WTC11 (cell line): ENCODE measurements around the gene BABAM2. TPM values are rescaled to one million over a fixed set of nuclear protein-coding genes. Genes with fewer than 3 reads are reported as not detected.

ENCODE experiments used
- ATAC-seq: fragments of 200-7000 bp; cut with Tn5 transposase; 2 replicates; pipeline ENCODE4 v1.10.0; 2021; ENCODE audit warnings: mild to moderate bottlenecking, moderate library complexity
- CTCF ChIA-PET: fragments of 300-600 bp; sonication (Branson Sonifier 250); formaldehyde crosslinking; loops from one replicate; lab custom pipeline; 2021; ENCODE audit warnings: antibody characterized with exemption; lab: Charles Lee
- POLR2A ChIA-PET: fragments of 350-600 bp; sonication (Branson Sonifier 250); formaldehyde crosslinking; loops from one replicate; lab custom pipeline; 2021; ENCODE audit warnings: antibody characterized with exemption; lab: Charles Lee
- DNase-seq: peaks from one replicate; pipeline ENCODE4 v3.0.0; 2021; ENCODE audit warnings: low spot score
- H3K27ac Mint-ChIP-seq: 2 replicates; pipeline ENCODE4 v1.8.0; 2021; ENCODE audit warnings: mixed read lengths
- H3K27me3 Mint-ChIP-seq: 2 replicates; pipeline ENCODE4 v1.8.0; 2021; ENCODE audit warnings: low read depth, mild to moderate bottlenecking, moderate library complexity, mixed read lengths
- H3K36me3 Mint-ChIP-seq: 2 replicates; pipeline ENCODE4 v1.8.0; 2021; ENCODE audit warnings: mixed read lengths
- H3K4me1 Mint-ChIP-seq: 2 replicates; pipeline ENCODE4 v1.8.0; 2022; ENCODE audit warnings: mixed read lengths
- H3K4me3 Mint-ChIP-seq: 2 replicates; pipeline ENCODE4 v1.8.0; 2021; ENCODE audit warnings: mild to moderate bottlenecking, moderate library complexity, mixed read lengths
- H3K9me3 Mint-ChIP-seq: 2 replicates; pipeline ENCODE4 v1.8.0; 2021; ENCODE audit warnings: mixed read lengths
- AFF4 ChIP-seq: sonication (generic); formaldehyde crosslinking; IDR thresholded peaks from 2 replicates; pipeline ENCODE4 v1.8.1; 2023; ENCODE audit warnings: mild to moderate bottlenecking, missing genetic modification reagents, borderline replicate concordance
- ATF3 ChIP-seq: sonication (generic); formaldehyde crosslinking; conservative IDR thresholded peaks from 2 replicates; pipeline ENCODE4 v1.8.1; 2022; ENCODE audit warnings: mild to moderate bottlenecking, missing genetic modification reagents
- CBFB ChIP-seq: sonication (generic); formaldehyde crosslinking; IDR thresholded peaks from 2 replicates; pipeline ENCODE4 v1.8.1; 2022; ENCODE audit warnings: mild to moderate bottlenecking, low read depth, missing genetic modification reagents
- CTCF ChIP-seq: fragments of 200-600 bp; IDR thresholded peaks from 2 replicates; pipeline ENCODE4 v1.8.0; 2022; ENCODE audit warnings: antibody characterized with exemption
- FOXK1 ChIP-seq: sonication (generic); formaldehyde crosslinking; IDR thresholded peaks from 2 replicates; pipeline ENCODE4 v1.8.0; 2022; ENCODE audit warnings: mild to moderate bottlenecking, moderate library complexity, missing genetic modification reagents
- FOXP4 ChIP-seq: sonication (generic); formaldehyde crosslinking; IDR thresholded peaks from 2 replicates; pipeline ENCODE4 v1.8.0; 2022; ENCODE audit warnings: mild to moderate bottlenecking, missing genetic modification reagents
- GTF2I ChIP-seq: fragments of 250-450 bp; sonication (Bioruptor Pico); conservative IDR thresholded peaks from 2 replicates; pipeline ENCODE4 v1.4.0; 2021; ENCODE audit warnings: mild to moderate bottlenecking
- JUN ChIP-seq: sonication (generic); formaldehyde crosslinking; IDR thresholded peaks from 2 replicates; pipeline ENCODE4 v1.8.0; 2023; ENCODE audit warnings: mild to moderate bottlenecking, missing genetic modification reagents
- MXD4 ChIP-seq: fragments of 250-450 bp; sonication (Bioruptor Pico); IDR thresholded peaks from 2 replicates; pipeline ENCODE4 v1.8.0; 2021; ENCODE audit warnings: mild to moderate bottlenecking, moderate library complexity, borderline replicate concordance
- NFE2L1 ChIP-seq: sonication (generic); formaldehyde crosslinking; IDR thresholded peaks from 2 replicates; pipeline ENCODE4 v1.8.1; 2023; ENCODE audit warnings: missing genetic modification reagents
- NR1H2 ChIP-seq: sonication (generic); formaldehyde crosslinking; IDR thresholded peaks from 2 replicates; pipeline ENCODE4 v1.9.0; 2021; ENCODE audit warnings: mild to moderate bottlenecking, moderate library complexity, missing genetic modification reagents
- PRRX2 ChIP-seq: fragments of 250-450 bp; sonication (Bioruptor Pico); IDR thresholded peaks from 2 replicates; pipeline ENCODE4 v1.8.0; 2021; ENCODE audit warnings: mild to moderate bottlenecking
- RORB ChIP-seq: fragments of 250-450 bp; sonication (Bioruptor Pico); IDR thresholded peaks from 2 replicates; pipeline ENCODE4 v1.9.0; 2021; ENCODE audit warnings: mild to moderate bottlenecking
- TCF7 ChIP-seq: sonication (generic); formaldehyde crosslinking; IDR thresholded peaks from 2 replicates; pipeline ENCODE4 v1.8.0; 2022; ENCODE audit warnings: mild to moderate bottlenecking, low read depth, missing genetic modification reagents, moderate library complexity
- TEAD4 ChIP-seq: sonication (generic); formaldehyde crosslinking; IDR thresholded peaks from 2 replicates; pipeline ENCODE4 v1.8.0; 2022; ENCODE audit warnings: mild to moderate bottlenecking, missing genetic modification reagents
- TP53 ChIP-seq: sonication (generic); formaldehyde crosslinking; IDR thresholded peaks from 2 replicates; pipeline ENCODE4 v1.8.1; 2023; ENCODE audit warnings: mild to moderate bottlenecking, missing genetic modification reagents
- USF2 ChIP-seq: sonication (generic); formaldehyde crosslinking; IDR thresholded peaks from 2 replicates; pipeline ENCODE4 v1.8.1; 2023; ENCODE audit warnings: mild to moderate bottlenecking, missing genetic modification reagents, moderate library complexity
- ZNF121 ChIP-seq: sonication (generic); formaldehyde crosslinking; IDR thresholded peaks from 2 replicates; pipeline ENCODE4 v1.8.0; 2023; ENCODE audit warnings: missing genetic modification reagents
- ZNF219 ChIP-seq: sonication (generic); formaldehyde crosslinking; IDR thresholded peaks from 2 replicates; pipeline ENCODE4 v1.8.0; 2023; ENCODE audit warnings: missing genetic modification reagents, mild to moderate bottlenecking, borderline replicate concordance
- ZNF396 ChIP-seq: fragments of 250-450 bp; sonication (Bioruptor Pico); IDR thresholded peaks from 2 replicates; pipeline ENCODE4 v1.8.0; 2021; ENCODE audit warnings: mild to moderate bottlenecking, moderate library complexity, borderline replicate concordance
- ZSCAN18 ChIP-seq: fragments of 250-450 bp; sonication (Bioruptor Pico); IDR thresholded peaks from 2 replicates; pipeline ENCODE4 v2.1.2; 2022; ENCODE audit warnings: mild to moderate bottlenecking, moderate library complexity
- total RNA-seq: library from RNA; stranded (reverse); gene quantifications from 3 replicates; pipeline ENCODE4 v1.2.3, GENCODE V29; 2021

BABAM2 gene
- total RNA-seq, 1 experiment from 2014 or later: 16.5 TPM

- no peak for TF ChIP-seq ZNF396
- no peak for TF ChIP-seq AFF4 (CRISPR knock-in tag)
- TF ChIP-seq TP53: no peak
- no peak for TF ChIP-seq CBFB (CRISPR knock-in tag)
- TF ChIP-seq, all 79 proteins: peak for 0
Observed at GRCh38 chr2:27929916-27930486, 39.5 kb downstream of the BABAM2 start (continued).

GRCh38 chr2:27931361-27931950 lies 40.9 kb downstream of the BABAM2 start:
- TF ChIP-seq TCF7 (no peak), NFE2L1 (CRISPR knock-in tag) (no peak), RORB (no peak), GTF2I (CRISPR knock-in tag) (no peak), JUN (CRISPR knock-in tag) (no peak), CTCF (no peak), ZNF121 (CRISPR knock-in tag) (no peak), FOXK1 (CRISPR knock-in tag) (no peak), FOXP4 (no peak), NR1H2 (CRISPR knock-in tag) (no peak), PRRX2 (CRISPR knock-in tag) (no peak), MXD4 (CRISPR knock-in tag) (no peak), CBFB (CRISPR knock-in tag) (no peak), USF2 (CRISPR knock-in tag) (no peak), ATF3 (no peak), ZSCAN18 (CRISPR knock-in tag) (no peak), ZNF219 (CRISPR knock-in tag) (no peak), TEAD4 (no peak)
- Mint-ChIP-seq H3K27me3 (no peaks in the 10 kb centered on the region), H3K9me3 (no peaks in the 10 kb centered on the region), H3K36me3 (no peaks in the 10 kb centered on the region), H3K27ac (no peak overlapping the region), H3K4me3 (no peak overlapping the region), H3K4me1 (0 out of 2 replicates have a peak, but pooled peaks cover under 1% of the 10 kb centered on the region)
- POLR2A ChIA-PET: no interaction called here
- CTCF ChIA-PET: no interaction called here
- DNase-seq (no peak), ATAC-seq (no peak)
